GM12891 (cell line): Measurements from ENCODE around the gene CCR8.

Source experiments
- PAX5 ChIP-seq: IDR thresholded peaks from 2 replicates; pipeline ENCODE4 v1.6.1; 2011; ENCODE audit warnings: low read length, moderate library complexity, mild to moderate bottlenecking; ENCODE audit not compliant: insufficient read depth, severe bottlenecking
- POLR2A ChIP-seq: IDR thresholded peaks from 2 replicates; pipeline ENCODE4 v1.6.1; 2011; ENCODE audit warnings: low read depth, low read length, control low read depth
- POLR2AphosphoS5 ChIP-seq: IDR thresholded peaks from 2 replicates; pipeline ENCODE4 v1.6.1; 2011; ENCODE audit warnings: low read depth, low read length, control low read depth
- SPI1 ChIP-seq: IDR thresholded peaks from 2 replicates; pipeline ENCODE4 v1.6.1; 2011; ENCODE audit warnings: low read depth, low read length, control low read depth
- TAF1 ChIP-seq: IDR thresholded peaks from 2 replicates; pipeline ENCODE4 v1.6.1; 2011; ENCODE audit warnings: low read depth, low read length, control low read depth

DNA sequence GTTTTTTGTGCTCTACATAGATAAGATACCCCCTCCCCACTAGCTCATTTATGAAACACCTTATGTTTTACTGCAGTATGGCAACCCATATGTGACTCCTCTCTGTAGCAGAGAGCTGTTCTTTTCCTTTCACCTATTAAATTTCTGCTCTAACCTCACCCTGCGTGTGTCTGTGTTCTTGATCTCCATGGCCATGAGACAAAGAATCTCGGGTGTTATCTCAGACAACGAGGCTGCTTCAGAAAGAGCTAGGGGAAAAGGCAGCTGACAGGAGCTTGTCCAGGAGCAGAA is 18.0 kb downstream of the CCR8 start:
- TF ChIP-seq POLR2A: no peak
- TF ChIP-seq POLR2AphosphoS5: no peak
- TF ChIP-seq TAF1: no peak
- no peak for TF ChIP-seq PAX5
- TF ChIP-seq SPI1: no peak
